HL-60/S4 treated with phorbol 12-myristate 13-acetate at 8.2 ng/mL for 4 days and 3 days (cell line): ENCODE data around the gene AKAP8L.

Experiments used
- in situ Hi-C: fragments of 300-500 bp; cut with MboI; formaldehyde crosslinking; loops from 2 replicates; pipeline ENCODE4 v1.15.0; 2022; ENCODE audit warnings: low sequenced_read_pairs

The AKAP8L gene

DNA sequence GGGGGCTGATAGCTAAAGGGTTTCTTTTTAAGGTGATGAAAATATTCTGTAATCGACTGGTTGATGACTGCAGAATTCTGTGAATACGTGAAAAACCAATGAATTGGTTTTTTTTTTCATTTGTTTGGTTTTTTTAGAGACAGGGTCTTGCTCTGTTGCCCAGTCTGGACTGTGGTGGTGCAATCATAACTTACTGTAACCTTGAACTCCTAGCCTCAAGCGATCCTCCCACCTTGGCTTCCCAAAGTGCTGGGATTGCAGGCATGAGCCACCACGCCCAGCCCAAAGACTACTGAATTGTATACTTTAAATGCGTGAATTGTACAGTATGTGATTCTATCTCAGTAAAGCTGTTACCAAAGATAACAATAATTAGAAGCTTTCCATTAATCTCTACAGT, 24.4 kb downstream of the AKAP8L start:
- in situ Hi-C loops = no loop called here

- in situ Hi-C loops = no loop called here
These were observed 24.8 kb downstream of the AKAP8L start for GRCh38 chr19:15393963-15394362.

DNA sequence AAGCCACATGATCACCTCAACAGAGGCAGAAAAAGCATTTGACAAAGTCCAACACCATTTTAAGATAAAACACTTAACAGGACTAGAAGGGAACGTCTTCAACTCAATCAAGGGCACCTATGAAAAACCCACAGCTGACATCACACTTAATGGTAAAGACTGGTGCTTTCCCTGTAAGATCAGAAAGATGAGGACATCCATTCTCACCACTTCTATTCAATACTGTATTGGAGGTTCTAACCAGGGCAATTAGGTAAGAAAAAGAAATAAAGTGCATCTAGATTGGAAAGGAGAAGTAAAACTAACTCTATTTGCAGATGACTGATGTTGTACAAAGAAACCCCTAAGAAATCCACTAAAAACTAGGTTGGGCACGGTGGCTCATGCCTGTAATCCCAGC, 28.0 kb downstream of the AKAP8L start:
- in situ Hi-C loops = no loop called here

DNA sequence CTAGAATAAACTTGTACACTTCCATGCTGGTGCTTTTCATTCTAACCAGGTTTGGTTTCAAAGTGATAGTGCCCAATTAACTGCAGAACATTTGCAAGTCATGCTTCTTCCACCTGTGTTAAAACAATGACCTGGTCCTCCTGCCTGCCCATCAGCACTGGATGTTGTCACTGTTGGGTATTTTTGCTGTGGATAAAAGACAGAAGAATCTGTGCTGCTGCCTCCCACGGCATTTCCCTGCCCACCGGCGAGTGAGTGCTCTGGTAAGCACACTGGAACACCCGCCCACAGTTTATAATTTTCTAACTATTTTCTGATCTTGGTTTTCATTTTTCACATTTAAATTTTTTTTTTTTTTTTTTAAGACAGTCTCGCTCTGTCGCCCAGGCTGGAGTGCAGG, 36.9 kb downstream of the AKAP8L start:
- in situ Hi-C loops = no loop called here

DNA sequence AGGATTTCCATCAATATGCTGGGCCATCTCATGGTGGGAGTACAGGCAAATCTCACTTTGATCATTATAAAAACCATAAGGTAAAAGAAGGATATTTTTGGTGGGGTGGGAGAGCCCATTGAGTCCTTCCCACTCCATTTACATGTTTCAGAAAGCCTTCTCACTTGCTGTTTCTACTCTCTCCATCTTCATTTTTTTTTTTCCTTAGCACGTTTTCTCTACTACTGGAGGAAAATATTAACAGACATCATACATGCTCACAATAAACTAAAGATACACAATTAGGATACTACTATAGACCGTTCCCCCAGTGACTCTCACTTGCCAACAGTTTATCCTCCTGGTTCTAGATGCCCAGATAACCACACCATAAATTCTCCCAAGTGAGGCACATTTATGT, 37.4 kb downstream of the AKAP8L start:
- in situ Hi-C loops = no loop called here

DNA sequence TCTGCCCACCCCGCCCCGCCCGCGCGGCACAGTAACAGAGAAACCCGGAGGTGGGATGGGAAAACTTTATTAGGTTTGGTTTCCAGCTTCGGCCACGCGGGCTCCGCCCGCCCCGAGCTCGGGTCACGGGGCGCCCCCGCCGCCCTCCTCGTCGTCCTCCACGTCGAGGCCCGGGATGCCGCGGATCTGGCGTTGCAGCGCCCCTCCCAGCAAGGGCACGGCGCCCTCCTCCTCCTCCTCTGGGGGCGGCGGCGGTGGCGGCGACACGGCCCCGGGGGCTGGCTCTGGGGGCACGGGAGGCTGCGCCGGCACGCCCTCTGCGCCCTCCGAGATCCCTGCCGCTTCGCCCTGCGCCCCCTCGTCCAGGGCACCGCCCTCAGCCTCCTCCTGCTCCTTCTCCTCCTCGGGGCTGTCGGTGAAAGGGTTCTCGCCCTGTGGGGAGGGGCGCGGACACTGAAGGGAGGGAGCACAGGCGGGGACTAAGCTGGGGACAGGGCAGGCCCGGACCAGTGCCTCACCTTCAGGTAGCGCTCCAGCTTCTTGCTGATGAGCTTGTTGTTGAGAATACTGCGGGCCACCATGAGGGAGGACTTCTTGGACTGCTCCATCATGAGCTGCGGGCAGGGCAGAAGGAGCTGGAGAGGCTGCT, 38.7 kb downstream of the AKAP8L start:
- in situ Hi-C loops = no loop called here

- in situ Hi-C loops = no loop called here
These were observed 39.4 kb downstream of the AKAP8L start, which contains the start of gene AKAP8 for GRCh38 chr19:15379083-15379998. TSS of gene AKAP8 (minus strand) at chr19:15379787. CDS start at chr19:15379731, 56 bp downstream.

DNA sequence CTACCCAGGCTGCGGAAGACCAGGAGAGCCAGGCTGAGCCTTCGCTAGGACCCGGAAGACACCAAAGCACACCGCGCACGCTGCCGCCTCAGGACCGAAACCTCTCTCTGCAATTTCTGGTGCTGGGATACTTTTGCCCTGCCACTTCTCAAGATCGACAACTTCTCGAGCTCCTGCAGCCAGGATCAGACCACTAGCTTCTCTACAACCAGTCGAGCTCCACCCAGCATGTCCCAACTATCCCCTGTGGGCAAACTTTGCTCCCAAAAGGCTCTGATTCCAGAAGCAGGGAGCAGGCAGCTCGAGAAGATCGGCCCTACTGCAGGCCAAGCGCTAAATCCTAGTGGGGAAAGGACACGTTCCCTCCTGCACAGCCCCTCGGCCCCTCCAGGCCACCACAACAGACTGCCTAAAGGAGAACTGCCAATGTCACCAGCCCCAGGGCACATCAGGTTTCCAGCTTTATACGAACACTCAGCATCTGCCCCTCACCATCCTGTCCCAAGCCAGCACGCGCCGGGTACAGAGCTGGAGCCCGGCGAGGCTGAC, 40.2 kb downstream of the AKAP8L start:
- in situ Hi-C loops = no loop called here

- in situ Hi-C loops = no loop called here
These were observed 43.9 kb downstream of the AKAP8L start for GRCh38 chr19:15374796-15375440.

DNA sequence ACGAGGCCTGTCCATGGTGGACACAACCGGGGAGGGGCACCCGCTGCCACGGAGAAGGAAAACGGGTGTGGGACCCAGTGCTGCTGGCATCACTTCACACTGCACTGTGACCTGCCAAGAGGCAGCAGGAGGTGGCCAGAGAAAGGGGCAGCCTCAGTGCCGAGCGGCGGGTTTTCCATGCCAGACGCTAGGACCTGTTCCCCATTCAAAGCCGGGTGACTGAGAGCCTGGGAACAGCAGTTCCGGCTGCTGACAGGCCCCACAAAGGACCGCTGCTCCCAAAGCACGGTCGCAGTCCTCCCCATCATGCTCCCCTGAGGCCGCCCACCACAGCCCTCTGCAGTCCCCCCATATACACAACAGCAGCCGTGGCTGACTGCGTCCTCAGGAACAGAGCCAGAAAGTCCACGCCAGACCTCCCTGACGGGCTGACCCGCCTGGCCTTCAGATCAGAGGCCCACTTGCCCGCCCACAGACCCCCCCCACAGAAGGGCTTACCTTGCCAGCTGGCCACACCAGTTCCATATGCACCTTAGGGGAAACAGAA, 44.6 kb downstream of the AKAP8L start:
- in situ Hi-C loops = no loop called here

- in situ Hi-C loops = no loop called here
These were observed 45.1 kb downstream of the AKAP8L start for GRCh38 chr19:15373644-15374043.

DNA sequence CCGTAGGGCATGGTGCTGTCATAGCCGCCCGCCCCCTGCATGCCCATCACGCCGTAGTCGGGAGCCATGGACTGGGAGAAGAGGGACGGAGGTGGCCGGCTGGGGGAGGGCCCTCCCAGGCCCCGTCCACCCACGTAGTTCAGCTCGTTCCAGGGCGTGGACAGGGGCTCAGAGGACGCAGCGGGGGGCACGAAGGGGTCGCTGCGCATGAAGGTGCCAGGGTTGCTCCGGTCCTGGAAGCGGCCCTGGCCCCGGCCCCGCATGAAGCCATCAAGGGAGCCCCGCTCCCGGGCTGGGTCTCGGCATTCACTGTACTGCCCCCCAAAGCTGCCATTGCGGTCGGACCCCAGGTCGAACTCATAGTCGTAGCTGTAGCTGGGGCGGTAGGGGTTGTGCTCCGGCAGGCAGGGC, 45.9 kb downstream of the AKAP8L start:
- in situ Hi-C loops = no loop called here

DNA sequence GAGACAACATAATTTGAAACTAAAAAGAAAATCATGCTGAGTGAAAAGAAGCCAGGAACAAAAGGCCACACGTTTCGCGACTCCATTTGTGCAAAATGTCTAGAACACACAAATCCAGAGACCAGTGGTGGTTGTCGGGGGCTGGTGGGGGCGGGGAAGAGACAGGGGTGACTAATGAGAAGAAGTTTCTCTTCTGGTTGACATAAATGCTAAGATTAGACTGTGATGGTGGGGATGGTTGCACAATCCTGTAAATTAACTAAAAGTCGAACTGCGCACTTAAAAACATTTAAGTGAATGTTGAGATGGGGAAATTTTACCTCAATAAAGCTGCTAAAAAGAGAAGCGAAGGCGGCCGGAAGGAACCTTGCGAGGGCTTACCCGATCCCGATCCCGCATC, 46.3 kb downstream of the AKAP8L start:
- in situ Hi-C loops = no loop called here

DNA sequence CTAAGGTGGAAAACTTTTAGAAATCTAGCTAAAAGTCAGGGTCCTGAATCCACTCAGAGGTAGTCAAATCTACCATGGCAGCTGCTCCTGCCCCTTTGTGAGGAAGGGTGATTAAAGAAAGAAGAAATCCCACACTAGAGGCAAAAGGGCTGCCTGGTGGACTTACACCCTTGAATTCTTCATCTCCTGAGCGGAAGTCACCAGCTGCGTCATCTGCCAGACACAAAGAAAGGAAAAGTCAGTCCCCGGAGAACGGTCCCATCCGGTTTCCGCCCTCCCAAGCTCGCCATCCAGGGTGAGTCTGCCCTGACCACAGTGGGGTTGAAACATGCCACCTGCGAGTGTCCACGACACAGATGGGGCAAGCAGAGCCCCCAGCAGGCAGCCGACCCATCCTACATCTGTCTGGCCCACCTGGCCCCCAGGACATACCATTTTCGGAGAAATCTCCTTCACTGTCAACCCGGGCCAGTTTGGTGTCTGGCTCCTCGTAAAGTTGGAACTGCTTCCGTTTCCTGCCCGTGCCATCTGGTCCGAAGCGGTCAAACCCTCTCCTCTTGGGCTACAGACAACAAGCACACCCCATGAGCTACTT, 46.9 kb downstream of the AKAP8L start:
- in situ Hi-C loops = no loop called here

- in situ Hi-C loops = no loop called here
These were observed 47.7 kb downstream of the AKAP8L start for GRCh38 chr19:15371119-15371518.

- in situ Hi-C loops = no loop called here
These were observed 49.2 kb downstream of the AKAP8L start for GRCh38 chr19:15369594-15369891.

- in situ Hi-C loops = no loop called here
These were observed 49.8 kb downstream of the AKAP8L start for GRCh38 chr19:15368798-15369593.

GRCh38 chr19:15368051-15368632, 50.6 kb downstream of the AKAP8L start:
- in situ Hi-C loops = no loop called here

DNA sequence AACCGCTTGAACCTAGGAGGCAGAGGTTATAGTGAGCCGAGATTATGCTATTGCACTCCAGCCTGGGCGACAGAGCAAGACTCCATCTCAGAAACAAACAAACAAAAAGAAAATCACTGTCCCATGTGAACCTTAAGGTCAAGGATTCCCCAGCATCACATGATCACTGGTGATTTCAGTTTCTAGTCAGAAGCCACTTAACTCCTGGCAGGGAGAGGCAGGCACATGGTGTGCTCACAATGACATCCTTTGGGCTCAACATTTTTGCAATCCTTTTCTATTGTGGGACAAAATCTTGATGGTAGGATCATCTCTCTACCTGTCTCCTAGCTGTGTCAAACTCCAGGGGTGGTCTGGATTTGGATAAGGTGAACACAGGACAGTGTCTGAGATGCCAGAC, 51.3 kb downstream of the AKAP8L start:
- in situ Hi-C loops = no loop called here

GRCh38 chr19:15365264-15365663, 53.5 kb downstream of the AKAP8L start:
- in situ Hi-C loops = no loop called here
